ENCODE measurements around the gene STH.
"Not testable (repeated sequence)": the region's sequence is repeated elsewhere in the genome, so short reads cannot be mapped to it uniquely, and the experiment has no call there.

The STH gene, protein sequence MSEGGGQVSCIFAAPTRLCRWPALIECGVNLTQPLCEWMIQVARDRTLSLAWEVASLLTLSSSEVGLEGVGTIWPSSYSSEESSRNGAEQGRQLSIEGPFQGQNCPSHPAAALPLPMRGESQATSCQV

DNA sequence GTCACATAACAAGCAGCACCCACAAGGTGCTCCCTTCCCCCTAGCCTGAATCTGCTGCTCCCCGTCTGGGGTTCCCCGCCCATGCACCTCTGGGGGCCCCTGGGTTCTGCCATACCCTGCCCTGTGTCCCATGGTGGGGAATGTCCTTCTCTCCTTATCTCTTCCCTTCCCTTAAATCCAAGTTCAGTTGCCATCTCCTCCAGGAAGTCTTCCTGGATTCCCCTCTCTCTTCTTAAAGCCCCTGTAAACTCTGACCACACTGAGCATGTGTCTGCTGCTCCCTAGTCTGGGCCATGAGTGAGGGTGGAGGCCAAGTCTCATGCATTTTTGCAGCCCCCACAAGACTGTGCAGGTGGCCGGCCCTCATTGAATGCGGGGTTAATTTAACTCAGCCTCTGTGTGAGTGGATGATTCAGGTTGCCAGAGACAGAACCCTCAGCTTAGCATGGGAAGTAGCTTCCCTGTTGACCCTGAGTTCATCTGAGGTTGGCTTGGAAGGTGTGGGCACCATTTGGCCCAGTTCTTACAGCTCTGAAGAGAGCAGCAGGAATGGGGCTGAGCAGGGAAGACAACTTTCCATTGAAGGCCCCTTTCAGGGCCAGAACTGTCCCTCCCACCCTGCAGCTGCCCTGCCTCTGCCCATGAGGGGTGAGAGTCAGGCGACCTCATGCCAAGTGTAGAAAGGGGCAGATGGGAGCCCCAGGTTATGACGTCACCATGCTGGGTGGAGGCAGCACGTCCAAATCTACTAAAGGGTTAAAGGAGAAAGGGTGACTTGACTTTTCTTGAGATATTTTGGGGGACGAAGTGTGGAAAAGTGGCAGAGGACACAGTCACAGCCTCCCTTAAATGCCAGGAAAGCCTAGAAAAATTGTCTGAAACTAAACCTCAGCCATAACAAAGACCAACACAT lies at the start of gene STH:
Gene STH (plus strand): TSS at position 264 of the 913 bp plus-strand sequence. CDS start 30 bp downstream, at position 294.
- DNase-seq, result no peak

GRCh38 chr17:45949755-45950320 lies 49.2 kb upstream of the STH start:
- DNase-seq, result no peak

DNA sequence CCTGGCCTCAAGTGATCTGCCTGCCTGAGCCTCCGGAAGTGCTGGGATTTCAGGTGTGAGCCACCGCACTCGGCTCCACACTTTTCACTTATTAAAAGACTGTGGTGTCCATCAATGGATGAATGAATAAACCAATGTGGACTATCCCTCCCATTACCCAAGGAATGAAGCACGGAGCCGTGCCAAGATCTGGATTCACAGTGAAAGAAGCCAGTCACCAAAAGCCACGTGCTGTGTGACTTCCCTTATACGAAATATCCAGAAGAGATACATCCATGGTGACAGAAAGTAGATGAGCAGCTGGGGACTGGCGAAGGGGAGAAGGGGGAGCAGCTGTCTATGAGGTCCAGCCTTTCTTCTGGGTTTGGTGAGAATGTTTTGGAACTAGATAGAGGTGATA lies 48.2 kb upstream of the STH start:
- no peak for DNase-seq

GRCh38 chr17:45951403-45951802 lies 47.6 kb upstream of the STH start:
- DNase-seq, result no peak

- no peak for DNase-seq
Observed at GRCh38 chr17:45951941-45952340, 47.1 kb upstream of the STH start.

DNA sequence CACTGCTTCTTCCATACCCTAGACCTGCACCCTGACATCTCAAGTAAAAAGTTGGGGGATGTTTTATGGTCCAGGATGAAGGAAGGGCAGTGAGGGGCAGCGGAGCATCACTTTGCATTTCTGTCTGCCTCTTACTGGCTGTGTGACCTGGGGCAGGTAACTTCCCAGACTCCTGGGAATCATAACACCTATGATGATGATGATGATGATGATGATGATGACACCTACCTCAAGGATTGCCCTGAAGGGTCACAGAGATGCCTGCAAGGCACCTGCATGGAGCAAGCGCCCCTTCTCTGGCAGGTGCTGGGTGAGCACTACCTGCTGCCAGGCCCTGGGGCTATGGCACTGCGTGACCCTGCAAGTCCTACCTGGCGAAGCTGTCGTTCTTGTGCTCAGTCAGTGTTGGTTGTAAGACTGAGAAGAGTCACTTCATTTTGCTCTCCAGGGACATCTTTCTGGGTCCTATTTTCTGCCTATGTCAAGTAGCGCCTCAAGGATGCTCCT lies 46.2 kb upstream of the STH start:
- no peak for DNase-seq

GRCh38 chr17:45953561-45953960 lies 45.5 kb upstream of the STH start:
- no peak for DNase-seq

DNA sequence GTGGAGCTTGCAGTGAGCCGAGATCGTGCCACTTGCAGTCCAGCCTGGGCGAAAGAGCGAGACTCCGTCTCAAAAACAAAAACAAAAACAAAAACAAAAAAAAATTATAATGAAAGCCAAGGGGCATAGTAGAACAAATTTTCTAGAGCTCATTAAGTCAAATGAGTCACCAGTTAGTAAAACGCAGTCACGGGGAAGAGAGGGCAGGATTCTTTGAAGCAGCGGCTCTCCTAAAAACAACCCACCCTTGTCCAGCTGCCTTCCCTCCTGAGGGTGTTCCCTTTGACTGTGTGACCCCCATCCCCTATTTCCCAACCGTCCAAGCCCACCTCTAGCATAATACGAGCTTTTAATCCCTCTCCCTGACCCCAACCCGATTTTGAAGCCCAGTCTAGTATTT lies 44.1 kb upstream of the STH start:
- no peak for DNase-seq

DNA sequence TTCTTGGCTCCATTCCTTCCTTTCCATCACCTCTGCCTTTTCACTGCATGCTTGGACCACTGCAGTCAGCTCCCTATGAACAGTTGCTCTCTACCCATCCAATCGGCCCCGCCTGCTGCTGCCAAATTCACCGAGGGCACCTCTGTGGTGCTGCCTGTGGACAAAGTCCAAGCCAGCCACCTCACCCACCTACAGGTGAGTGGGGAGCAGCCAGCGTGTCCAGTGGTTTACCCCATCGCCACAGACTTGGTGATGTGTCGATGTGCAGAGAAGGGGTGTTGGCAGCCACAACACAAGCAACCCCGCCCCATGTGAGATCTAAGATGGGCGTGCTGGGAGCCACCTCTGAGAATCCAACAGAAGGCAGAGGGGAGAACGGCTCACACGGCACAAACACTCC lies 43.7 kb upstream of the STH start:
- DNase-seq, result no peak

DNA sequence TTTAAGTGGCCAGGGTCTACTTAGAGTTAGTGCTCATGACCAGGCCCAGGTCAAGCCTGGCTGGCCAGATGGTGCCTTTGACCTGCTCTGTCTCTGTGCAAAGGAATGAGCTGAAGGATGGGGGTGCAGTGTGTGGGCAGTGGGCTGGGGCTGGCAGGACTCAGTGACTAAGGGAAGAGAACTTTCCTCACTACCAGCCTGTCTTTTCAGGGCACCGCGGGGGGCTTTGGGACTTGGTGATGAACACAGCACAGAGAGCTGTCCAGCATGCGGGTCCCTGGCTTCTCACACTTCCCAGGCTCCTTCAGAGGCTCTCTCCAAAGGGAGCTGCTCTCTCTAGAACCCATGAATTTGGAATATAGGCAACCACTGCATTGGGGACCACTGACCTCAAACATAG lies 43.0 kb upstream of the STH start:
- no peak for DNase-seq

DNA sequence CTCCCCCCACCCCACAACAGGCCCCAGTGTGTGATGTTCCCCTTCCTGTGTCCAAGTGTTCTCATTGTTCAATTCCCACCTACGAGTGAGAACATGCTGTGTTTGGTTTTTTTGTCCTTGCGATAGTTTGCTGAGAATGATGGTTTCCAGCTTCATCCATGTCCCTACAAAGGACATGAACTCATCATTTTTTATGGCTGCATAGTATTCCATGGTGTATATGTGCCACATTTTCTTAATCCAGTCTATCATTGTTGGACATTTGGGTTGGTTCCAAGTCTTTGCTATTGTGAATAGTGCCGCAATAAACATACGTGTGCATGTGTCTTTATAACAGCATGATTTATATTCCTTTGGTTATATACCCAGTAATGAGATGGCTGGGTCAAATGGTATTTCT lies 42.3 kb upstream of the STH start:
- not testable (repeated sequence) for DNase-seq

GRCh38 chr17:45958307-45958706 lies 40.7 kb upstream of the STH start:
- no peak for DNase-seq

GRCh38 chr17:45958994-45959665 lies 39.9 kb upstream of the STH start:
- no peak for DNase-seq

DNA sequence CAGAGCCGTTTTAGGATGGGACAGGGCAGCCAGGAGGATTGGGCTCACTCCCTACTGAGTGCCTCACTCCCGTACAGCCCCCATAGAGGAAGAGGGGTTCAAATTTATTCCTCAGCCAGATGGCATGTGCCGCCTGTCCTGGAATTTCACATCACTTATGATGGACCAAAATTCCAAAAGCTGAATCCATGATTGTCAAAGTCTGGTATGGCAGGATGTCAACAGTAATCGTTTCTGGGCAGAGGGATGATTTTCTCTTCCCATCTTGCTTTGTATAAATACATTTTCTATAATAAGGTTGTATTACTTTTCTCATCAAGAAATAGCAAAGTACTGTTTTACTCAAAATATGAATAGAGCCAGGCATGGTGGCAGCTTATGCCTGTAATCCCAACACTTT lies 38.7 kb upstream of the STH start:
- DNase-seq, result no peak

- no peak for DNase-seq
Observed at GRCh38 chr17:45961206-45961605, 37.8 kb upstream of the STH start.

GRCh38 chr17:45962221-45962972 lies 36.7 kb upstream of the STH start:
- DNase-seq, result no peak

- no peak for DNase-seq
Observed at GRCh38 chr17:45963283-45963682, 35.8 kb upstream of the STH start.

DNA sequence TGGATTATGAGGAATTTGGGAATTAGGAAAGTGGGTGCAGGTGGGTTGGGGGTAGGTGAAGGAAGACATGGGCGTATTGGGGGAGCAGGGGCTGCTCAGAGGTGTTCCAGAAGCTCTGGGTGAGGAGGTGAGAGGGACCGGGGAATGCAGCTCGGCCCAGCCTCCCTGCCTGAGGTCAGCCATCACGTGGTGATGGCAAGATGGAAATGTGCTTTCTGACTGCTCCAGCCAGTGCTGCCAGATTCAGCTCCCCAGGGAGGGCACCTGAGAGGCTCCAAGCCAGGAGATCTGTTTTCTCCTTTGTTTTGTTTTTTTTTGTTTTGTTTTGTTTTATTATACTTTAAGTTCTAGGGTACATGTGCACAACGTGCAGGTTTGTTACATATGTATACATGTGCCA lies 35.2 kb upstream of the STH start:
- no peak for DNase-seq

GRCh38 chr17:45964634-45965033 lies 34.4 kb upstream of the STH start:
- DNase-seq, result no peak

GRCh38 chr17:45965812-45966211 lies 33.2 kb upstream of the STH start:
- no peak for DNase-seq

DNA sequence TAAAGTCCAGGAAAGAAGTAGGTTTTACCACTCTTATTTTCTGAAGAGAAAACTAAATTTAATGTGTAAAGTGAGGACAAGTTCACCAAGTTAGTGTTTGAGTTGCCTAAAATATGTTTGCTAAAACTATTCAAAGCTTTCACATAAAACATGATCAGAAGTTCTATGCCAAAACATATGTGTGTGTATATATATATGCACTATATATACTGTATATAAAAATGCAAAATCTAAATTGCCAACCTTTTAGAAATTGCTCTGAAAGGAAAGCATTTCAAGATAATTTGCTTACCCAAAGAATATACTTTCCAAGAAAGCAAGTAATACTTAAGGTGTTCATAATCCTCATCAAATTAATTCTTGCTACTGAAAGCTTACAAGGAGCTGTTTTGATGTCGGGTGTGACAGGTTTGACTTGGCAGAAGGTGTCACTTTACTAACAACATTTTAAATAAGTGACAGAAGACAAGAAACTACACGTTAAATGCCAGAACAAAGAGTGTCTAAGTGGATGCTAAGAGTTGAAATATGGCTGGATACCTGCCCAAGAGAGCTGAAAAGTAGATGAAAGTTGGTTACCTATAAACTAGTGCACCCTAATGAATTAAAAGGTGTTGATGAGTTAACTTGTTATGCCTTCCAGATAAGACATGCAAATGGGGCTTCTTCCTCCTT lies 32.3 kb upstream of the STH start:
- no peak for DNase-seq

GRCh38 chr17:45967378-45967777 lies 31.7 kb upstream of the STH start:
- DNase-seq, result no peak

All from MV-4-11 (cell line).